ENCODE data around the gene LRP3. TPM values are rescaled to one million over a fixed set of nuclear protein-coding genes. Genes with fewer than 3 reads are reported as not detected.
"Not testable (repeated sequence)": the region's sequence is repeated elsewhere in the genome, so short reads cannot be mapped to it uniquely, and the experiment has no call there.

The LRP3 gene
- total RNA-seq, 1 donor from 2014 or later, result 28.8 TPM

DNA sequence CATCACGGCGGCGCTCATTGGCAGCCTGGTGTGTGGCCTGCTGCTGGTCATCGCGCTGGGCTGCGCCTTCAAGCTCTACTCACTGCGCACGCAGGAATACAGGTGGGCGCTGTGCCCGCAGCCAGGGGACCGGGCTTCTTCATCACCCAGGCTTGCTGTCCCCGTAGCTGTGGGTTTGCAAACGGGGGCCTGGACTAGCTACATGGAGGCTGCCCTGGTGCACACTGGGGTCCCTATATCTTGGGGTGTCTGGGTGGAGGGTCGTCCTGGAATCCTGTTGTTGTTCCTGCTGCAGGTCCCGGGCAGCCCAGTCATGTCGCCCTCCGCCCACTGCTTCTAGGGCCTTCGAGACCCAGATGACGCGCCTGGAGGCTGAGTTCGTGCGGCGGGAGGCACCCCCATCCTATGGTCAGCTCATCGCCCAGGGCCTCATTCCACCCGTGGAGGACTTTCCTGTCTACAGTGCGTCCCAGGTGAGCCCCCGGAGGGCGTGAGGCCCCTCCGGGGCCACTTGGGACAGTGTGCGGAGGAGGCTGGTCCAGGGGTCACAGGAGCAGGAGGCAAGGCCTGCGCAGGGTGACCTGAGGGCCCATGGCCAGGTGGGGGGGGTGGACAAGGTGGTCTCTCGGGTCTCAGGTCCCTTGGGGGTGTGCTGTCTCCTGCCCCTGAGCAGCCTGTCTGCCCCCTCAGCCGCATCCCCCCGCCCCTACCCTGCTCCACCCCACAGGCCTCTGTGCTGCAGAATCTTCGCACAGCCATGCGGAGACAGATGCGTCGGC lies 12.3 kb downstream of the LRP3 start:
- intact Hi-C loops (cut with DNase I), result no loop called here
- H3K4me3 ChIP-seq, result no peak overlapping the region
- no peaks in the 10 kb centered on the region for H3K27me3 ChIP-seq
- H3K4me1 ChIP-seq, result no peaks in the 10 kb centered on the region
- H3K36me3 ChIP-seq, result peaks cover 18 to 46% of the 10 kb centered on the region in 2 donors
- no peak for DNase-seq (ENCODE audit: low spot score in 2 of 2)
- H3K27ac ChIP-seq, result no peak overlapping the region
- TF ChIP-seq, protein P1, sequence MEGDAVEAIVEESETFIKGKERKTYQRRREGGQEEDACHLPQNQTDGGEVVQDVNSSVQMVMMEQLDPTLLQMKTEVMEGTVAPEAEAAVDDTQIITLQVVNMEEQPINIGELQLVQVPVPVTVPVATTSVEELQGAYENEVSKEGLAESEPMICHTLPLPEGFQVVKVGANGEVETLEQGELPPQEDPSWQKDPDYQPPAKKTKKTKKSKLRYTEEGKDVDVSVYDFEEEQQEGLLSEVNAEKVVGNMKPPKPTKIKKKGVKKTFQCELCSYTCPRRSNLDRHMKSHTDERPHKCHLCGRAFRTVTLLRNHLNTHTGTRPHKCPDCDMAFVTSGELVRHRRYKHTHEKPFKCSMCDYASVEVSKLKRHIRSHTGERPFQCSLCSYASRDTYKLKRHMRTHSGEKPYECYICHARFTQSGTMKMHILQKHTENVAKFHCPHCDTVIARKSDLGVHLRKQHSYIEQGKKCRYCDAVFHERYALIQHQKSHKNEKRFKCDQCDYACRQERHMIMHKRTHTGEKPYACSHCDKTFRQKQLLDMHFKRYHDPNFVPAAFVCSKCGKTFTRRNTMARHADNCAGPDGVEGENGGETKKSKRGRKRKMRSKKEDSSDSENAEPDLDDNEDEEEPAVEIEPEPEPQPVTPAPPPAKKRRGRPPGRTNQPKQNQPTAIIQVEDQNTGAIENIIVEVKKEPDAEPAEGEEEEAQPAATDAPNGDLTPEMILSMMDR (IDR thresholded peaks at IDR 0.05), result no peak
- H3K9me3 ChIP-seq, result no peaks in the 10 kb centered on the region

DNA sequence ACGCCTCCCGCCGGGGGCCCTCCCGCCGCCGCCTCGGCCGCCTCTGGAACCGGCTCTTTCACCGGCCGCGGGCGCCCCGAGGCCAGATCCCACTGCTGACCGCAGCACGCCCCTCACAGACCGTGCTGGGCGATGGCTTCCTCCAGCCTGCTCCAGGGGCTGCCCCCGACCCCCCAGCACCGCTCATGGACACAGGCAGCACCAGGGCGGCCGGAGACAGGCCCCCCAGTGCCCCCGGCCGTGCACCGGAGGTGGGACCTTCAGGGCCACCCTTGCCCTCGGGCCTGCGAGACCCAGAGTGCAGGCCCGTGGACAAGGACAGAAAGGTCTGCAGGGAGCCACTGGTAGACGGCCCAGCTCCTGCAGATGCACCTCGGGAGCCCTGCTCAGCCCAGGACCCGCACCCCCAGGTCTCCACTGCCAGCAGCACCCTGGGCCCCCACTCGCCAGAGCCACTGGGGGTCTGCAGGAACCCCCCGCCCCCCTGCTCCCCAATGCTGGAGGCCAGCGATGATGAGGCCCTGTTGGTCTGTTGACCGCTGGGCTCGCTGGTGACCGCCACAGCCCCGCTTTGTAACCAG lies 13.0 kb downstream of the LRP3 start:
- no peak for DNase-seq (ENCODE audit: low spot score in 2 of 2)
- intact Hi-C loops (cut with DNase I), result no loop called here
- Histone ChIP-seq H3K4me3 (no peak overlapping the region), H3K4me1 (no peaks in the 10 kb centered on the region), H3K27ac (no peak overlapping the region), H3K36me3 (peaks cover 18 to 46% of the 10 kb centered on the region in 2 donors), H3K27me3 (no peaks in the 10 kb centered on the region), H3K9me3 (no peaks in the 10 kb centered on the region)
- TF ChIP-seq, protein P1 (IDR thresholded peaks at IDR 0.05), result no peak

DNA sequence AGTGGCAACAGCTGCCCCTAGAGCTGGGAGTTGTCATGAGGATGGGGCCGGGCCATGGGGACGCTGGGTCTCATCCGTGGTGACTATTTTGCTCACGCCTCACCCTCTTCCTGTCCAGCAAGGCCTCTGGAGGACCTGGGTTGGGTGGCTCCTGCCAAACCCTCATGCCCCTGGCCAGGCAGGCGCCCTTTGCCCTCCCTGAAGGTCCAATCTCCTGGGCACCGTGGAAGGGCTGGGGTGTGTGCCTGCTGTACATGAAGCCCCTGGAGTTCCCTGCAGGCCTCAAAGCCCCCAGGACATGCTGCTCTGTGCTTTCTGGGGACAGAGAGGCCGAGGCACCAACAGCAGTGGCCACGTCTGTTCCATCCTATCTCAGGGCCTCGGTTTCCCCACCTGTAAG lies 13.8 kb downstream of the LRP3 start:
- Histone ChIP-seq H3K9me3 (no peaks in the 10 kb centered on the region), H3K4me3 (no peak overlapping the region), H3K4me1 (no peaks in the 10 kb centered on the region), H3K36me3 (peaks cover 18 to 40% of the 10 kb centered on the region in 2 donors), H3K27me3 (no peaks in the 10 kb centered on the region), H3K27ac (no peak overlapping the region)
- intact Hi-C loops (cut with DNase I), result no loop called here
- TF ChIP-seq, protein P1 (IDR thresholded peaks at IDR 0.05), result no peak
- DNase-seq (ENCODE audit: low spot score in 2 of 2), result no peak

DNA sequence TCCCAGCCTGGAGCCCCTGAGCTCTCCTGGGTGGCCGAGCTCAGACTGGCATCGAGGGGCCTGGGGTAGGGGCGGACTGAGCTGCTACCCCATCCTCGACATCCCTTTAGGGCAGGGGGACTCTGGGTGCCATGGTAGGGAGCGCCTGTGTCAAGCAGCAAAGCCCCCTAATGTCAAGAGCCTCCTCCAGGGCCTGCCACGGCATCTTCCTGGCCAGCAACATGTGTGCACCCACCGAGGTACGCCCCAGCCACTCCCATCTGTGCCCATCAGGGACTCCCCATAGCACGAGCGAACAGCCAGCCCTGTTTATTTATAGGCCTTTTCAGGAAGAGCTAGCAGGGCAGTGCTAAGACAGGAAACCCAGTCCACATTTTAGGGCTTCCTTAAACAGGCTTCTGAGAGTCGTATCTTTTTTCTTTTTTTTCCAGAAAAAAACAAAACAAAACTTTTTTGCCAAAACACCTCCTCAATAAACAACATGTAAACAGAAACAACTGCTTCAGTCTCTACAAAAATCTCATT lies 14.3 kb downstream of the LRP3 start:
- TF ChIP-seq, protein P1 (IDR thresholded peaks at IDR 0.05), result no peak
- H3K36me3 ChIP-seq, result peaks cover 18 to 38% of the 10 kb centered on the region in 2 donors
- intact Hi-C loops (cut with DNase I), result no loop called here
- DNase-seq (ENCODE audit: low spot score in 2 of 2), result no peak
- H3K27ac ChIP-seq, result no peak overlapping the region
- no peaks in the 10 kb centered on the region for H3K9me3 ChIP-seq
- no peaks in the 10 kb centered on the region for H3K4me1 ChIP-seq
- no peak overlapping the region for H3K4me3 ChIP-seq
- no peaks in the 10 kb centered on the region for H3K27me3 ChIP-seq

DNA sequence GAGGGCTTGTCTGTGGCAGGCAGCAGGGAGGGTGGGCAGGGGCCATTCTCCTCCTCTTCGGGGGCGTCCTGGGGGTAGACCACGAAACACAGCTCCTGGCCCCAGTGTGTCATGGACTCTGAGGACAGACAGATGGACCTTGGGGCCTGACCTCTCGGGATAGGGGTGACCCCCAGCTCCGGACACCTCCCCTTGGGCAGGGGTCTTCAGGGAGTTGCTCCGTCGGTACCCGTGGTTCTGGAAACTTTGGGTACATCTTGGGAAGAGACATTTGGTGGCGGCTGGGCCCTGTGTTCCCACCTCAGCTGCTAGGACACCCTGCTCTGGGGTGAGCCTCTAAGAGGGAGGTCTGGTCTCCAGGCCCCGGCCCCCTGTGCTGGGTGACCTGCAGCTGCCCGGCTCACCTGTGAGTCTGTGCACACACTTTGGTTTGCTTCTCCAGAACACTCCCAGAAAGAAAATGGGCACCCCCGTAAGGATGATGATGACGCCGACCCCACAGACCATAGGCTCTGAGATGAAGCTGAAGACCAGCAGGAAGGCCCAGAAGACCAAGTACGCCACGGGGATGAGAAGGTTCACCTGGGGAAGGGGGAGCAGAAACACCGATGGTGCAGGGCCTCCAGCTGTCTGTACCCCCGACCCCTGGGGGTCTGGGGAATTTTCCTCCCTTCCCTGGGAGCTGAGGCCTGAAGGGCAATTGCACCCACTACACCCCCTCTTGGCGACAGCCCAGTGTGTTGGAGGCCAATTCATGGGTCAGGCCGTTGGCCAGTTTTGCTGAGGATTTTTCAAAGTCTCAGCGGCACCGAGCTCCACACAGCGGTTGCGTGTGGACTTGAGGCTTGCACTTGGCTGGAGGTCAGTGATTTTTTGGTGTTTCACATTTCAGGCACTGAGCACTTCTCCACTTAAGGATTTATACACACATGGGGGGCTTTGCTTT lies 15.0 kb downstream of the LRP3 start:
- H3K27ac ChIP-seq, result no peak overlapping the region
- intact Hi-C loops (cut with DNase I), result no loop called here
- TF ChIP-seq, protein P1 (IDR thresholded peaks at IDR 0.05), result peak in 1 of 3 experiments; percentile 12

DNA sequence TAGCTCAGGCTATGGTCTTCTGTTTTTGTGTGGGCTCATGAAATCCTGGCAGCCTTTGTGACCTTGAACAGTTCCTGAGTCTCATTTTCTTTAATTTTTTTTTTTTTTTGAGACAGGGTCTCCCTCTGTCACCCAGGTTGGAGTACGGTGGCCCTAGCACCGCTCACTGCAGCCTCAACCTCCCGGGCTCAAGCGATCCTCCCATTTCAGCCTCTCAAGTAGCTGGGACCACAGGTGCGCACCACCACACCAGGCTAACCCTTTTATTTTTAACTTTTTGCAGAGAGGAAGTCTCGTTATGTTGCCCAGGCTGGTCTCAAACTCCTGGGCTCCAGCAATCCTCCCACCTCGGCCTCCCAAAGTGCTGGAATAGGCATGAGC lies 15.7 kb downstream of the LRP3 start:
- DNase-seq (ENCODE audit: low spot score in 2 of 2); H3K4me1 ChIP-seq; H3K9me3 ChIP-seq; H3K27me3 ChIP-seq; H3K27ac ChIP-seq; H3K4me3 ChIP-seq; intact Hi-C loops (cut with DNase I): not testable (repeated sequence)
- H3K36me3 ChIP-seq, result peaks cover 16 to 27% of the 10 kb centered on the region in 2 donors

More for the DNA sequence above, 15.0 kb downstream of the LRP3 start:
- no peaks in the 10 kb centered on the region for H3K27me3 ChIP-seq
- no peaks in the 10 kb centered on the region for H3K4me1 ChIP-seq
- H3K4me3 ChIP-seq, result no peak overlapping the region
- H3K9me3 ChIP-seq, result no peaks in the 10 kb centered on the region
- DNase-seq (ENCODE audit: low spot score in 2 of 2), result no peak
- H3K36me3 ChIP-seq, result peaks cover 18 to 34% of the 10 kb centered on the region in 2 donors
